G401.6 (cell line): Measurements from ENCODE around the gene CSK.

Source experiments
- FAIRE-seq: peaks from 2 replicates; lab custom pipeline; 2012; peaks lifted over from hg19 to GRCh38; lab: Jason Lieb, UNC

Gene CSK

GRCh38 chr15:74787251-74788041 is 5.6 kb downstream of the CSK start:
- no peak for FAIRE-seq

GRCh38 chr15:74788042-74788682 is 6.3 kb downstream of the CSK start:
- FAIRE-seq: no peak

GRCh38 chr15:74788683-74789151 is 6.8 kb downstream of the CSK start:
- FAIRE-seq: no peak

GRCh38 chr15:74789171-74789631 is 7.3 kb downstream of the CSK start:
- no peak for FAIRE-seq

GRCh38 chr15:74789741-74790079 is 7.8 kb downstream of the CSK start:
- no peak for FAIRE-seq

- FAIRE-seq: no peak
Measured at GRCh38 chr15:74790080-74790916, 8.4 kb downstream of the CSK start.

GRCh38 chr15:74791007-74791406 is 9.1 kb downstream of the CSK start:
- FAIRE-seq: no peak

- no peak for FAIRE-seq
Measured at GRCh38 chr15:74791667-74792066, 9.8 kb downstream of the CSK start.

GRCh38 chr15:74792227-74793016 is 10.5 kb downstream of the CSK start:
- no peak for FAIRE-seq

- FAIRE-seq: no peak
Measured at GRCh38 chr15:74793135-74794028, 11.5 kb downstream of the CSK start.

GRCh38 chr15:74794248-74794969 is 12.5 kb downstream of the CSK start:
- no peak for FAIRE-seq

- no peak for FAIRE-seq
Measured at GRCh38 chr15:74794970-74795349, 13.1 kb downstream of the CSK start.

GRCh38 chr15:74795966-74796625 is 14.2 kb downstream of the CSK start:
- no peak for FAIRE-seq

GRCh38 chr15:74798388-74799254 is 16.7 kb downstream of the CSK start:
- no peak for FAIRE-seq

GRCh38 chr15:74799255-74799855 is 17.5 kb downstream of the CSK start:
- FAIRE-seq: no peak

GRCh38 chr15:74799856-74800558 is 18.1 kb downstream of the CSK start:
- FAIRE-seq: no peak

GRCh38 chr15:74800559-74801094 is 18.7 kb downstream of the CSK start:
- FAIRE-seq: no peak
